Large intestine (tissue), 3 donors: ENCODE measurements around the gene SPINT1. TPM values are rescaled to one million over a fixed set of nuclear protein-coding genes. Genes with fewer than 3 reads are reported as not detected.

Experiments
- DNase-seq, 2 donors: peaks; one replicate each; pipeline versions ENCODE4 v3.0.0 to v3.0.0-alpha.2; 2013
- H3K27ac ChIP-seq: one replicate; pipeline ENCODE4 v1.5.1; 2013; ENCODE audit warnings: low read length
- H3K27me3 ChIP-seq: 2 replicates; pipeline ENCODE4 v1.6.1; 2013; ENCODE audit warnings: low read length; ENCODE audit not compliant: control insufficient read depth, insufficient read depth
- H3K36me3 ChIP-seq: 2 replicates; pipeline ENCODE4 v1.6.1; 2013; ENCODE audit warnings: low read length; ENCODE audit not compliant: control insufficient read depth, insufficient read depth
- H3K4me1 ChIP-seq: one replicate; pipeline ENCODE4 v1.6.1; 2013; ENCODE audit warnings: low read length; ENCODE audit not compliant: control insufficient read depth, insufficient read depth
- H3K4me3 ChIP-seq: one replicate; pipeline ENCODE4 v1.5.1; 2013; ENCODE audit warnings: low read length
- H3K9me3 ChIP-seq: one replicate; pipeline ENCODE4 v1.6.1; 2013; ENCODE audit warnings: mild to moderate bottlenecking, low read depth, low read length, moderate library complexity; ENCODE audit not compliant: control insufficient read depth
- WGBS: methylation state at CpG from one replicate; pipeline ENCODE4 v1.1.5; 2013; ENCODE audit warnings: low lambda C conversion rate; ENCODE audit not compliant: insufficient coverage; 5-methylcytosine and 5-hydroxymethylcytosine counted together
- polyA plus RNA-seq: library from polyadenylated mRNA; unstranded; fragments of 120-200 nt; gene quantifications from one replicate; pipeline ENCODE4 v1.2.1, GENCODE V29; 2013

SPINT1 gene
- polyA plus RNA-seq, 1 donor, result 166 TPM

GRCh38 chr15:40872791-40873693, 29.2 kb downstream of the SPINT1 start:
- Histone ChIP-seq H3K9me3 (no peaks in the 10 kb centered on the region), H3K36me3 (no peaks in the 10 kb centered on the region), H3K27ac (no peak overlapping the region), H3K4me1 (peaks cover 6% of the 10 kb centered on the region), H3K27me3 (peaks cover 11% of the 10 kb centered on the region), H3K4me3 (peak overlapping the region; percentile 35)
- WGBS, result no CpG with 5 or more reads among the region's 33 CpGs
- DNase-seq, result no peak

GRCh38 chr15:40873694-40874561, 30.1 kb downstream of the SPINT1 start, which contains the start of gene RHOV:
Gene RHOV, minus strand, starts transcription at chr15:40874234. Its CDS starts 95 bp downstream, at chr15:40874139.
- H3K27ac ChIP-seq, result no peak within 1 kb of the TSS
- H3K27me3 ChIP-seq, result peaks cover 11% of the 10 kb centered on the region
- no peaks in the 10 kb centered on the region for H3K36me3 ChIP-seq
- H3K4me1 ChIP-seq, result peaks cover 6% of the 10 kb centered on the region
- peak within 1 kb of the TSS; percentile 35 for H3K4me3 ChIP-seq
- DNase-seq, result peak; percentile 51 to 74
- no peaks in the 10 kb centered on the region for H3K9me3 ChIP-seq
- WGBS, result 0% methylated on average over 1 of the region's 74 CpGs

- H3K4me1 ChIP-seq, result peaks cover 6% of the 10 kb centered on the region
- no peaks in the 10 kb centered on the region for H3K36me3 ChIP-seq
- WGBS, result no CpG with 5 or more reads among the region's 6 CpGs
- H3K9me3 ChIP-seq, result no peaks in the 10 kb centered on the region
- no peak overlapping the region for H3K27ac ChIP-seq
- H3K27me3 ChIP-seq, result peaks cover 11% of the 10 kb centered on the region
- no peak for DNase-seq
- H3K4me3 ChIP-seq, result no peak overlapping the region
Observed at GRCh38 chr15:40875991-40876730, 32.3 kb downstream of the SPINT1 start.

GRCh38 chr15:40877694-40878093, 33.8 kb downstream of the SPINT1 start:
- no CpG with 5 or more reads among the region's 2 CpGs for WGBS
- Histone ChIP-seq H3K4me3 (no peak overlapping the region), H3K9me3 (peaks cover 2% of the 10 kb centered on the region), H3K27me3 (peaks cover 11% of the 10 kb centered on the region), H3K36me3 (no peaks in the 10 kb centered on the region), H3K27ac (no peak overlapping the region), H3K4me1 (peaks cover 3% of the 10 kb centered on the region)
- DNase-seq, result no peak

GRCh38 chr15:40878785-40879184, 34.9 kb downstream of the SPINT1 start:
- peak in 1 of 2 donors; percentile 16 for DNase-seq
- WGBS, result no CpG with 5 or more reads among the region's 1 CpG

GRCh38 chr15:40879609-40880008, 35.8 kb downstream of the SPINT1 start:
- no peak overlapping the region for H3K27ac ChIP-seq
- H3K27me3 ChIP-seq, result no peaks in the 10 kb centered on the region
- H3K36me3 ChIP-seq, result no peaks in the 10 kb centered on the region
- no peaks in the 10 kb centered on the region for H3K4me1 ChIP-seq
- WGBS, result no CpG with 5 or more reads among the region's 6 CpGs
- H3K4me3 ChIP-seq, result no peak overlapping the region
- DNase-seq, result peak; percentile 46 to 73
- peaks cover 2% of the 10 kb centered on the region for H3K9me3 ChIP-seq

More at GRCh38 chr15:40878785-40879184, 34.9 kb downstream of the SPINT1 start:
- peaks cover 2% of the 10 kb centered on the region for H3K9me3 ChIP-seq
- peaks cover 2% of the 10 kb centered on the region for H3K27me3 ChIP-seq
- no peaks in the 10 kb centered on the region for H3K36me3 ChIP-seq
- H3K4me3 ChIP-seq, result no peak overlapping the region
- H3K27ac ChIP-seq, result no peak overlapping the region
- no peaks in the 10 kb centered on the region for H3K4me1 ChIP-seq

GRCh38 chr15:40881351-40881750, 37.5 kb downstream of the SPINT1 start:
- Histone ChIP-seq H3K9me3 (peaks cover 2% of the 10 kb centered on the region), H3K4me1 (no peaks in the 10 kb centered on the region), H3K27me3 (no peaks in the 10 kb centered on the region), H3K4me3 (no peak overlapping the region), H3K27ac (no peak overlapping the region), H3K36me3 (no peaks in the 10 kb centered on the region)
- 98% methylated on average over 5 of the region's 6 CpGs for WGBS
- no peak for DNase-seq

- peaks cover 2% of the 10 kb centered on the region for H3K4me1 ChIP-seq
- no CpG with 5 or more reads among the region's 1 CpG for WGBS
- H3K27ac ChIP-seq, result no peak overlapping the region
- H3K4me3 ChIP-seq, result no peak overlapping the region
- DNase-seq, result no peak
- H3K27me3 ChIP-seq, result no peaks in the 10 kb centered on the region
- H3K36me3 ChIP-seq, result no peaks in the 10 kb centered on the region
- H3K9me3 ChIP-seq, result peaks cover 2% of the 10 kb centered on the region
Observed at GRCh38 chr15:40886586-40886985, 42.7 kb downstream of the SPINT1 start.

- Histone ChIP-seq H3K27ac (no peak overlapping the region), H3K27me3 (no peaks in the 10 kb centered on the region), H3K4me1 (peaks cover 26% of the 10 kb centered on the region), H3K9me3 (no peaks in the 10 kb centered on the region), H3K36me3 (no peaks in the 10 kb centered on the region), H3K4me3 (no peak overlapping the region)
- no peak for DNase-seq
Observed at GRCh38 chr15:40889112-40889511, 45.3 kb downstream of the SPINT1 start.

GRCh38 chr15:40891138-40891537, 47.3 kb downstream of the SPINT1 start:
- Histone ChIP-seq H3K27ac (no peak overlapping the region), H3K9me3 (no peaks in the 10 kb centered on the region), H3K36me3 (peaks cover 5% of the 10 kb centered on the region), H3K4me3 (no peak overlapping the region), H3K4me1 (peaks cover 37% of the 10 kb centered on the region), H3K27me3 (no peaks in the 10 kb centered on the region)
- DNase-seq, result no peak
- WGBS, result 93% methylated on average over 3 of the region's 5 CpGs
